GM10248 (cell line): ENCODE data around the gene DYNC2I2.
"Not testable (repeated sequence)": the region's sequence is repeated elsewhere in the genome, so short reads cannot be mapped to it uniquely, and the experiment has no call there.

Experiments
- CTCF ChIA-PET: fragments of 300-600 bp; sonication (Branson Sonifier 250); formaldehyde crosslinking; extraction: SDS; loops from one replicate; lab custom pipeline; 2021; ENCODE audit warnings: antibody characterized with exemption; lab: Yijun Ruan, JAX
- POLR2A ChIA-PET: fragments of 350-650 bp; sonication (Branson Sonifier 250); formaldehyde crosslinking; extraction: SDS; loops from one replicate; lab custom pipeline; 2020; ENCODE audit warnings: antibody characterized with exemption; lab: Yijun Ruan, JAX
- DNase-seq: peaks from one replicate; pipeline ENCODE4 v3.0.0; 2012; ENCODE audit errors: extremely low spot score
- CTCF ChIP-seq: IDR thresholded peaks from 2 replicates; pipeline ENCODE4 v1.5.1; 2012; ENCODE audit warnings: mild to moderate bottlenecking, low read depth; ENCODE audit errors: extremely low read depth, missing control alignments, control extremely low read depth

Gene DYNC2I2

GRCh38 chr9:128702949-128703615 lies 46.4 kb upstream of the DYNC2I2 start:
- ChIA-PET POLR2A (no interaction called here), CTCF (interaction anchor here (0.6 kb wide), 1 partner anchor 11 kb away, joined by 3 read pairs; no protein-coding TSS in a partner anchor)
- DNase-seq, result peak; percentile 68
- TF ChIP-seq CTCF, result no peak

- DNase-seq, result peak; percentile 95
- TF ChIP-seq CTCF, result peak; percentile 88
- POLR2A ChIA-PET, result interaction anchor here (1.0 kb wide), 1 partner anchor 77 kb away, joined by 4 read pairs; no protein-coding TSS in a partner anchor
- CTCF ChIA-PET, result interaction anchor here (0.6 to 1.4 kb wide), 28 partner anchors 8 to 516 kb away, joined by 3 to 33 read pairs (median 4); partner anchors contain the start of genes ENDOG, SET and ZER1
Measured at GRCh38 chr9:128702445-128702948, 45.9 kb upstream of the DYNC2I2 start, which contains the start of gene PKN3. Gene PKN3, plus strand, starts transcription at chr9:128702503. Its CDS starts 413 bp downstream, at chr9:128702916.

- DNase-seq, result no peak
- CTCF ChIA-PET, result interaction anchor here (1.0 to 1.6 kb wide), 12 partner anchors 9 to 515 kb away, joined by 3 to 33 read pairs (median 4); no protein-coding TSS in a partner anchor
- POLR2A ChIA-PET, result interaction anchor here (1.0 to 1.2 kb wide), 3 partner anchors 16 to 76 kb away, joined by 3 to 8 read pairs (median 4); no protein-coding TSS in a partner anchor
- TF ChIP-seq CTCF, result no peak
Measured at GRCh38 chr9:128701227-128701854, 44.7 kb upstream of the DYNC2I2 start.

- POLR2A ChIA-PET, CTCF ChIA-PET, DNase-seq: not testable (repeated sequence)
Measured at GRCh38 chr9:128699096-128699795, 42.6 kb upstream of the DYNC2I2 start.

GRCh38 chr9:128696923-128697707 lies 40.5 kb upstream of the DYNC2I2 start:
- TF ChIP-seq CTCF, result no peak
- DNase-seq, result no peak
- CTCF ChIA-PET, result interaction anchor here (1.0 to 1.3 kb wide), 4 partner anchors 12 to 402 kb away, joined by 3 to 4 read pairs (median 3); no protein-coding TSS in a partner anchor
- POLR2A ChIA-PET, result interaction anchor here (0.7 to 1.3 kb wide), 3 partner anchors 9 to 27 kb away, joined by 3 to 6 read pairs (median 3); no protein-coding TSS in a partner anchor

- no peak for DNase-seq
- POLR2A ChIA-PET, result no interaction called here
- TF ChIP-seq CTCF, result no peak
- CTCF ChIA-PET, result interaction anchor here (1.2 kb wide), 1 partner anchor 10 kb away, joined by 3 read pairs; no protein-coding TSS in a partner anchor
Measured at GRCh38 chr9:128694344-128694743, 37.7 kb upstream of the DYNC2I2 start.

GRCh38 chr9:128693738-128694137 lies 37.1 kb upstream of the DYNC2I2 start:
- CTCF ChIA-PET, result interaction anchor here (1.2 to 4.4 kb wide), 2 partner anchors 8 to 10 kb away, joined by 3 to 33 read pairs; partner anchors contain the start of gene PKN3
- DNase-seq, POLR2A ChIA-PET: not testable (repeated sequence)
